ENCODE results near the gene MEGF9. TPM values are rescaled to one million over a fixed set of nuclear protein-coding genes. Genes with fewer than 3 reads are reported as not detected.

Gene MEGF9
- 16.2 to 26.1 TPM (median 20.5 TPM) in 5 replicates for total RNA-seq (2022; extraction: Qiagen RNA extraction)

GRCh38 chr9:120714088-120714845, at the start of gene MEGF9:
Gene MEGF9, minus strand, starts transcription at chr9:120714470. Its CDS starts 112 bp downstream, at chr9:120714358.

GRCh38 chr9:120580051-120580896, 134.0 kb downstream of the MEGF9 start, which contains the start of gene CDK5RAP2:
Gene CDK5RAP2, minus strand, starts transcription at chr9:120580167. Its CDS starts 189 bp downstream, at chr9:120579978.

Other genes with a start within 250 kb of the MEGF9 start
- 26.0 to 31.6 TPM (median 27.9 TPM) in 5 replicates for gene CDK5RAP2, start 134.3 kb downstream of the MEGF9 start, total RNA-seq (2022; extraction: Qiagen RNA extraction)
- 36.8 to 44.4 TPM (median 38.4 TPM) in 5 replicates for gene FBXW2, start 78.9 kb upstream of the MEGF9 start, total RNA-seq (2022; extraction: Qiagen RNA extraction)
- 28.0 to 37.7 TPM (median 29.8 TPM) in 5 replicates for gene PSMD5, start 128.5 kb upstream of the MEGF9 start, total RNA-seq (2022; extraction: Qiagen RNA extraction)
- 81.6 to 138 TPM (median 121 TPM) in 5 replicates for gene PHF19, start 162.7 kb upstream of the MEGF9 start, total RNA-seq (2022; extraction: Qiagen RNA extraction)
- gene TRAF1, start 212.3 kb upstream of the MEGF9 start, total RNA-seq (2022; extraction: Qiagen RNA extraction): 1.7 to 2.7 TPM (median 2.4 TPM) in 5 replicates